K562 (cell line): ENCODE results near the gene JMY. TPM values are rescaled to one million over a fixed set of nuclear protein-coding genes. Genes with fewer than 3 reads are reported as not detected.

Experiments
- ATAC-seq: fragments of 200-7000 bp; cut with Tn5 transposase; 3 replicates; pipeline ENCODE4 v1.9.1; 2020; ENCODE audit warnings: moderate library complexity
- BruUV-seq: library from RNA; stranded (reverse); fragments of 400-500 nt; replicated peaks from 2 replicates; lab custom pipeline; 2021; lab: Mats Ljungman, UMichigan
- CTCF ChIA-PET: fragments of 300-600 bp; formaldehyde crosslinking; extraction: SDS; loops from one replicate; lab custom pipeline; 2021; ENCODE audit warnings: low intra/inter-chr PET ratio; lab: Yijun Ruan, JAX
- POLR2A ChIA-PET: fragments of 300-600, 350-650 bp; sonication (Branson Sonifier 250); formaldehyde crosslinking; extraction: SDS; loops from one replicate; lab custom pipeline; 2021; ENCODE audit warnings: antibody characterized with exemption, inconsistent platforms; lab: Yijun Ruan, JAX
- DNase-seq, 4 experiments: peaks; one replicate each; pipeline versions ENCODE4 v3.0.0 to v3.0.0-alpha.2; 2011 to 2018; ENCODE audit warnings: low spot score in 3 of 4, mixed read lengths in 3 of 4; ENCODE audit errors: extremely low read depth in 1 of 4
- FAIRE-seq: peaks from 2 replicates; lab custom pipeline; 2011; peaks lifted over from hg19 to GRCh38; lab: Jason Lieb, UNC
- H2AFZ ChIP-seq: 2 replicates; pipeline ENCODE4 v1.6.0; 2011; ENCODE audit warnings: low read depth, low read length, control low read depth, inconsistent platforms
- H3K27ac ChIP-seq: fragments of 200-600 bp; 3 replicates; pipeline ENCODE4 v1.8.0; 2011; ENCODE audit warnings: low read depth, mild to moderate bottlenecking, control low read depth, inconsistent platforms, low read length, moderate library complexity, mixed read lengths; ENCODE audit errors: extremely low read depth
- H3K27me3 ChIP-seq, 2 experiments: fragments of 300-600 bp in 1 of 2; 2 replicates in 1 of 2; 3 replicates in 1 of 2; pipeline versions ENCODE4 v1.6.0 to v1.8.0; 2011; ENCODE audit warnings: inconsistent platforms in 2 of 2, low read length in 2 of 2, mild to moderate bottlenecking in 1 of 2, mixed read lengths in 1 of 2, moderate library complexity in 1 of 2; ENCODE audit not compliant: control insufficient read depth in 2 of 2, insufficient read depth in 2 of 2
- H3K36me3 ChIP-seq: fragments of 300-600 bp; 3 replicates; pipeline ENCODE4 v1.8.0; 2011; ENCODE audit warnings: mild to moderate bottlenecking, low read length, inconsistent platforms; ENCODE audit not compliant: control insufficient read depth, insufficient read depth
- H3K4me1 ChIP-seq, 2 experiments: fragments of 200-600 bp in 1 of 2; replicated peaks in 1 of 2; 2 replicates in 1 of 2; 3 replicates in 1 of 2; pipeline versions ENCODE4 v1.5.1 to v1.8.0; 2011; ENCODE audit warnings: inconsistent platforms in 2 of 2, low read length in 2 of 2, mild to moderate bottlenecking in 1 of 2, mixed read lengths in 1 of 2, moderate library complexity in 1 of 2; ENCODE audit not compliant: control insufficient read depth in 2 of 2, insufficient read depth in 2 of 2
- H3K4me2 ChIP-seq: 2 replicates; pipeline ENCODE4 v1.6.1; 2011; ENCODE audit warnings: low read length, control low read depth, inconsistent platforms, mixed read lengths; ENCODE audit not compliant: insufficient read depth
- H3K4me3 ChIP-seq: fragments of 200-600 bp; sonication (generic), shearing (Covaris generic); 2 replicates; pipeline ENCODE4 v1.5.1; 2016; ENCODE audit warnings: control low read depth, inconsistent platforms
- H3K79me2 ChIP-seq: fragments of 200-600 bp; 3 replicates; pipeline ENCODE4 v1.8.0; 2011; ENCODE audit warnings: low read length, inconsistent platforms; ENCODE audit not compliant: control insufficient read depth, insufficient read depth
- H3K9ac ChIP-seq, 2 experiments: 2 replicates each; pipeline versions ENCODE4 v1.6.0 to v1.6.1; 2011; ENCODE audit warnings: low read depth in 2 of 2, low read length in 2 of 2, control low read depth in 1 of 2, inconsistent platforms in 1 of 2, mild to moderate bottlenecking in 1 of 2, mixed read lengths in 1 of 2; ENCODE audit not compliant: insufficient read depth in 1 of 2
- H3K9me1 ChIP-seq: one replicate; pipeline ENCODE4 v1.6.0; 2011; ENCODE audit warnings: inconsistent platforms, mild to moderate bottlenecking, low read length, moderate library complexity; ENCODE audit not compliant: control insufficient read depth, insufficient read depth
- H3K9me3 ChIP-seq: replicated peaks from 2 replicates; pipeline ENCODE4 v1.5.1; 2011; ENCODE audit warnings: low read depth, low read length, inconsistent platforms; ENCODE audit not compliant: control insufficient read depth, insufficient read depth
- H4K20me1 ChIP-seq: replicated peaks from 2 replicates; pipeline ENCODE4 v1.6.1; 2011; ENCODE audit warnings: low read length, inconsistent platforms, mixed read lengths; ENCODE audit not compliant: control insufficient read depth, insufficient read depth
- CBX8 ChIP-seq: fragments of 200-600 bp; sonication (generic); IDR thresholded peaks from 2 replicates; pipeline ENCODE4 v1.6.1; 2012; ENCODE audit warnings: borderline replicate concordance, mixed run types, low read depth, mild to moderate bottlenecking, moderate library complexity, mixed read lengths, low read length, control low read depth, inconsistent platforms; ENCODE audit not compliant: poor library complexity, severe bottlenecking; ENCODE audit errors: extremely low read depth
- KLF10 ChIP-seq: fragments of 250-450 bp; sonication (Bioruptor Pico); IDR thresholded peaks from 2 replicates; pipeline ENCODE4 v1.6.1; 2021; ENCODE audit warnings: matching md5 sums
- L3MBTL2 ChIP-seq: fragments of 450-650 bp; IDR thresholded peaks from 2 replicates; pipeline ENCODE4 v1.6.1; 2016; ENCODE audit warnings: mild to moderate bottlenecking, moderate library complexity
- MAFK ChIP-seq: IDR thresholded peaks from 2 replicates; pipeline ENCODE4 v1.6.1; 2011; ENCODE audit warnings: low read length, improper control_type of control experiment
- MBD2 ChIP-seq: sonication (generic); IDR thresholded peaks from 2 replicates; pipeline ENCODE4 v1.6.1; 2016; ENCODE audit warnings: low read depth, borderline replicate concordance
- MECOM ChIP-seq: fragments of 250-450 bp; sonication (Bioruptor Pico); IDR thresholded peaks from 2 replicates; pipeline ENCODE4 v1.8.0; 2022; ENCODE audit warnings: inconsistent platforms
- MTA1 ChIP-seq: fragments of 450-650 bp; IDR thresholded peaks from 2 replicates; pipeline ENCODE4 v1.6.1; 2017; ENCODE audit warnings: borderline replicate concordance
- MTF1 ChIP-seq: fragments of 250-450 bp; sonication (Bioruptor Pico); IDR thresholded peaks from 2 replicates; pipeline ENCODE4 v1.9.0; 2021; ENCODE audit warnings: moderate library complexity, mild to moderate bottlenecking, inconsistent platforms, borderline replicate concordance
- NCOA6 ChIP-seq: fragments of 450-650 bp; IDR thresholded peaks from 2 replicates; pipeline ENCODE4 v1.6.1; 2017; ENCODE audit warnings: mild to moderate bottlenecking
- SREBF2 ChIP-seq: sonication (generic); formaldehyde crosslinking; IDR thresholded peaks from 2 replicates; pipeline ENCODE4 v1.4.0; 2020; ENCODE audit warnings: mild to moderate bottlenecking, missing genetic modification reagents
- ZNF274 ChIP-seq: IDR thresholded peaks from 2 replicates; pipeline ENCODE4 v1.6.1; 2011; ENCODE audit warnings: low read depth, mild to moderate bottlenecking, low read length, moderate library complexity, borderline replicate concordance
- ZNF282 ChIP-seq: sonication (generic); formaldehyde crosslinking; IDR thresholded peaks from 2 replicates; pipeline ENCODE4 v1.8.1; 2023; ENCODE audit warnings: missing genetic modification reagents
- ZNF445 ChIP-seq: fragments of 250-450 bp; sonication (Bioruptor Pico); IDR thresholded peaks from 2 replicates; pipeline ENCODE4 v1.4.0; 2020; ENCODE audit warnings: low read depth, mild to moderate bottlenecking, moderate library complexity
- ZNF717 ChIP-seq: fragments of 250-450 bp; sonication (Bioruptor Pico); IDR thresholded peaks from 2 replicates; pipeline ENCODE4 v1.5.0; 2021
- ZNF830 ChIP-seq: fragments of 250-450 bp; sonication (Bioruptor Pico); IDR thresholded peaks from 2 replicates; pipeline ENCODE4 v1.5.0; 2021; ENCODE audit warnings: mild to moderate bottlenecking
- in situ Hi-C: fragments of 300-500 bp; cut with MboI; formaldehyde crosslinking; loops from 4 replicates; pipeline ENCODE4 v1.15.0; 2018; ENCODE audit warnings: inconsistent platforms, mixed read lengths
- intact Hi-C: fragments of 100-400 bp; cut with micrococcal nuclease; formaldehyde crosslinking; loops from 2 replicates; pipeline ENCODE4 v1.14.2; 2022
- polyA plus RNA-seq, 8 experiments: library from polyadenylated mRNA; depleted of rRNA in 4 of 8; stranded (reverse) in 5 of 8; unstranded in 3 of 8; fragments of >200 nt; fragmentation: Nextera tagmentation in 2 of 8; fragmentation: Illumina TruSeq in 1 of 8; extraction: Ambion mirVana in 2 of 8; extraction: Trizol in 1 of 8; gene quantifications; 2 replicates each; pipeline versions ENCODE4 v1.2.1 to v1.2.3, GENCODE V29; 2011 to 2014; ENCODE audit warnings: inconsistent platforms in 1 of 8, missing spikeins in 1 of 8
- total RNA-seq, 7 experiments: library from RNA; depleted of rRNA in 6 of 7; stranded (reverse); fragments of >200 nt in 6 of 7; fragmentation: Illumina TruSeq in 2 of 7; extraction: Trizol in 2 of 7; gene quantifications; 2 replicates each; pipeline versions ENCODE4 v1.2.1 to v1.2.3, GENCODE V29; 2011 to 2021; ENCODE audit warnings: low replicate concordance in 1 of 7
- TF ChIP-seq, protein P1 (sequence below): fragments of 250-450 bp; sonication (Bioruptor Pico); IDR thresholded peaks from 2 replicates; pipeline ENCODE4 v1.9.0; 2021; ENCODE audit warnings: mild to moderate bottlenecking, inconsistent platforms
- TF ChIP-seq, protein P2 (sequence below): fragments of 250-450 bp; sonication (Bioruptor Pico); IDR thresholded peaks from 2 replicates; pipeline ENCODE4 v1.9.0; 2021; ENCODE audit warnings: mild to moderate bottlenecking
- TF ChIP-seq, protein P3 (sequence below): fragments of 250-450 bp; sonication (Bioruptor Pico); IDR thresholded peaks from 2 replicates; pipeline ENCODE4 v1.8.0; 2021; ENCODE audit warnings: mild to moderate bottlenecking, moderate library complexity

JMY gene
- total and polyA plus RNA-seq, 9 of the 15 experiments (the other 6 are each of a cell fraction or from before 2014, with no cell fraction given): 1.1 to 5.5 (median 3.7) TPM

DNA sequence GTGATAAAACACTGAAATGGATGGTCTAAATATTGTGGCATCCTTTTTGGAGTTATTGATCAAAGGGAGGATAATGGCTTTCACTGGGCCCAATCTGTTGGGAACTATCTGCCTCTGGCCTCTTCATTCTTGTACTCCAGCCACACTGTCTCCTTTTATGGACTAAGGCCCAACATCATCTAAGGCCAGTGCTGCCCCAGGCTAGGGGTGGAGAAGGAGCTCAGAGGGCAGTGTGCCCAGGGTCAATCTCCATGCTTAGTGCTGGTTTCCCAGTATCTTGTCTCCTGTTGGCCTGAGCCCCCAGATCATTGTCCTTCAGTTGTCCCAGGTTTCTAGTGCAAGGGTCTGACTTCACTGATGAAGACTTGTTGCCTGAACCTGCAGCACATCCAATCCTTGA lies 26.4 kb upstream of the JMY start:
- in situ Hi-C loops: no loop called here
- CTCF ChIA-PET: no interaction called here

More for the DNA sequence above, 26.4 kb upstream of the JMY start:
- BruUV-seq: no TSS peak
- Histone ChIP-seq H3K9ac (no peak overlapping the region), H4K20me1 (no peaks in the 10 kb centered on the region), H3K27ac (no peak overlapping the region), H3K4me2 (no peak overlapping the region), H3K4me1 (no peaks in the 10 kb centered on the region), H3K36me3 (no peaks in the 10 kb centered on the region), H3K79me2 (no peaks in the 10 kb centered on the region), H3K9me3 (no peaks in the 10 kb centered on the region), H3K9me1 (no peaks in the 10 kb centered on the region), H3K27me3 (no peaks in the 10 kb centered on the region; a peak in 1 of 5 replicates), H2AFZ (no peak overlapping the region), H3K4me3 (no peak overlapping the region)
- ATAC-seq (no peak), FAIRE-seq (no peak), DNase-seq (no peak)
- TF ChIP-seq, protein P1, sequence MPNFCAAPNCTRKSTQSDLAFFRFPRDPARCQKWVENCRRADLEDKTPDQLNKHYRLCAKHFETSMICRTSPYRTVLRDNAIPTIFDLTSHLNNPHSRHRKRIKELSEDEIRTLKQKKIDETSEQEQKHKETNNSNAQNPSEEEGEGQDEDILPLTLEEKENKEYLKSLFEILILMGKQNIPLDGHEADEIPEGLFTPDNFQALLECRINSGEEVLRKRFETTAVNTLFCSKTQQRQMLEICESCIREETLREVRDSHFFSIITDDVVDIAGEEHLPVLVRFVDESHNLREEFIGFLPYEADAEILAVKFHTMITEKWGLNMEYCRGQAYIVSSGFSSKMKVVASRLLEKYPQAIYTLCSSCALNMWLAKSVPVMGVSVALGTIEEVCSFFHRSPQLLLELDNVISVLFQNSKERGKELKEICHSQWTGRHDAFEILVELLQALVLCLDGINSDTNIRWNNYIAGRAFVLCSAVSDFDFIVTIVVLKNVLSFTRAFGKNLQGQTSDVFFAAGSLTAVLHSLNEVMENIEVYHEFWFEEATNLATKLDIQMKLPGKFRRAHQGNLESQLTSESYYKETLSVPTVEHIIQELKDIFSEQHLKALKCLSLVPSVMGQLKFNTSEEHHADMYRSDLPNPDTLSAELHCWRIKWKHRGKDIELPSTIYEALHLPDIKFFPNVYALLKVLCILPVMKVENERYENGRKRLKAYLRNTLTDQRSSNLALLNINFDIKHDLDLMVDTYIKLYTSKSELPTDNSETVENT (CRISPR knock-in tag): no peak
- no peak for TF ChIP-seq L3MBTL2
- no peak for TF ChIP-seq MTA1
- TF ChIP-seq CBX8: no peak
- TF ChIP-seq, protein P2, sequence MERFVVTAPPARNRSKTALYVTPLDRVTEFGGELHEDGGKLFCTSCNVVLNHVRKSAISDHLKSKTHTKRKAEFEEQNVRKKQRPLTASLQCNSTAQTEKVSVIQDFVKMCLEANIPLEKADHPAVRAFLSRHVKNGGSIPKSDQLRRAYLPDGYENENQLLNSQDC (CRISPR knock-in tag): no peak
- TF ChIP-seq KLF10 (CRISPR knock-in tag): no peak
- TF ChIP-seq MBD2: no peak
- TF ChIP-seq, protein P3, sequence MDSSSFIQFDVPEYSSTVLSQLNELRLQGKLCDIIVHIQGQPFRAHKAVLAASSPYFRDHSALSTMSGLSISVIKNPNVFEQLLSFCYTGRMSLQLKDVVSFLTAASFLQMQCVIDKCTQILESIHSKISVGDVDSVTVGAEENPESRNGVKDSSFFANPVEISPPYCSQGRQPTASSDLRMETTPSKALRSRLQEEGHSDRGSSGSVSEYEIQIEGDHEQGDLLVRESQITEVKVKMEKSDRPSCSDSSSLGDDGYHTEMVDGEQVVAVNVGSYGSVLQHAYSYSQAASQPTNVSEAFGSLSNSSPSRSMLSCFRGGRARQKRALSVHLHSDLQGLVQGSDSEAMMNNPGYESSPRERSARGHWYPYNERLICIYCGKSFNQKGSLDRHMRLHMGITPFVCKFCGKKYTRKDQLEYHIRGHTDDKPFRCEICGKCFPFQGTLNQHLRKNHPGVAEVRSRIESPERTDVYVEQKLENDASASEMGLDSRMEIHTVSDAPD (CRISPR knock-in tag): no peak
- TF ChIP-seq ZNF445 (CRISPR knock-in tag): no peak
- TF ChIP-seq MECOM (CRISPR knock-in tag): no peak
- no peak for TF ChIP-seq MTF1 (CRISPR knock-in tag)
- no peak for TF ChIP-seq ZNF274
- no peak for TF ChIP-seq MAFK
- TF ChIP-seq NCOA6: no peak
- TF ChIP-seq SREBF2: no peak
- no peak for TF ChIP-seq ZNF282 (CRISPR knock-in tag)
- no peak for TF ChIP-seq ZNF830 (CRISPR knock-in tag)
- no peak for TF ChIP-seq ZNF717 (CRISPR knock-in tag)
- intact Hi-C loops: no loop called here
- POLR2A ChIA-PET: no interaction called here
